Posterior vena cava (tissue), 2 donors: Measurements from ENCODE around the gene PGRMC2. TPM values are rescaled to one million over a fixed set of nuclear protein-coding genes. Genes with fewer than 3 reads are reported as not detected.

ENCODE experiments used
- DNase-seq: peaks from one replicate; pipeline ENCODE4 v3.0.0-alpha.2; 2020; ENCODE audit warnings: low spot score
- intact Hi-C, 2 donors: fragments of 100-400 bp; cut with DNase I; formaldehyde crosslinking; loops; one replicate each; pipeline versions ENCODE4 v1.14.1 to v1.14.2; 2022 to 2023
- total RNA-seq, 2 donors: library from RNA; stranded (reverse); fragmentation: NEBNext Ultra II Directional; extraction: Animal tissue kit (Norgen Biotek cat#: 25700); gene quantifications; one replicate each; pipeline ENCODE4 v1.2.1, GENCODE V29; 2021
- donor health status: DM: yes; HTN: yes; CAD: no.
- donor health status: DM: yes; HTN: yes; CAD: no.

Gene PGRMC2
- total RNA-seq, 2 donors from 2014 or later: 69.6 to 77.8 TPM

GRCh38 chr4:128232719-128233118 is 54.9 kb downstream of the PGRMC2 start:
- intact Hi-C loops: no loop called here
- DNase-seq: no peak

- no peak for DNase-seq
- intact Hi-C loops: no loop called here
Observed at GRCh38 chr4:128228845-128229795, 58.5 kb downstream of the PGRMC2 start.

GRCh38 chr4:128227991-128228571 is 59.5 kb downstream of the PGRMC2 start:
- DNase-seq: no peak
- intact Hi-C loops: no loop called here

DNA sequence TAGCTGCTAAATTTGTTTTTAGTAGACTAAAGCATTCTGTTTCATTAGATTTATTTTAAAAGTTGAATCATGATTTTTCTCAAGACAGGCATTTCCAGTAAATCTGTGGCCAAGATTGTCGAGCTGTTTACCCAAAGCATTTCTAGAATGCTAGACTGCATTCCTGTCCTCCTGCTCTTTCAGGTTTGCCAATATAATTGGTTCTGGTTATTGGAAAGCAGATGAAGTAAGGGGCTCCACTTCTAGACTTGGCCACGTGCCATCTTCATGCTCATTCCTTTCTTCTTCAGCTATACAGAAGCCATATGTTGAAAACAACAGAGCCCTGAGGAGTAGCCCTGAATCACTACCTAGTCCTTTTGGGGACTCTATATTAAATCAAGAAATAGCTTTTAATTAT is 62.5 kb downstream of the PGRMC2 start:
- DNase-seq: no peak

GRCh38 chr4:128221586-128221985 is 66.0 kb downstream of the PGRMC2 start:
- intact Hi-C loops: no loop called here
- DNase-seq: no peak

More for the DNA sequence above, 62.5 kb downstream of the PGRMC2 start:
- intact Hi-C loops: no loop called here

DNA sequence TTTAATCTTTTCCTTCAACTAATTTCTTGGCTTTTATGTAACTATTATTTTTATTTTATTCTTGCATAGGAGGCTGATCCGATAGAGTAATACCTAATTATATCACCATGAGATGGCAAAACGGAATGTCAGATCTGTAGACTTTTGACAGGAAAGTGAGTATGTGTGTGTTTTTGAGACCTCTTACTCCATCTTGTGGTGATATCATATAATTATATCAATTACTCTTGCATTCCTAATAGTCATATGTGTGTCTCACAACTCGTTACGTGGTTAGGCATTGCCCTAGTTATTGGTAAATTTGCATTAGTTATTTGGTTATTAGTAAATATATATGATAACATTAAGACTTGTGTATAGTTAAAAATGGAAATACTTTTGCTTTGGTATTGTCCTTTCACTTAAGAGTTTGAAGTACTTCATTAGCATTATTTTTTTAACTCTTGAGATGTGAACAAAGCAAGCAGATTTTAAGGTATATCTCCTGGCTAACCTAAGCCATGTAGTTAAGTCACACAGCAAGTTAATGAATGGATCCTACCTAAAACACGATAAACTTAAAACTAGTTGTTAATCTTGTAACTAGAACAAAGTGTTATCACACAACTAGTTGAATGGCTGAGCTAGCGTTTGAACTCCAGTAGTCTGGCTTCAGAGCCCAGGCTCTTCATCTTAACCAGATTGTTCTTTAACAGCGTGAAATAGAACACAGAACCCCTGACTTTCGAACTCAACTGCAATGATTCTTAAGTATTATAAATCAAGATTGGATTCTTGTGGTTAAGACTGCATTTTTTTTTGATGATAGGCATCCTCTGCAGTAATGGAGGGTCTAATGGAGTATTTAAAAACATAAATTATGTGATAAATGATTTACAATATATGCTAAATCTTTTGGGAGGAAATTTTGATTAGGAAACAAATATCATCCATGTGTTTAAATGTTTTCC is 67.1 kb downstream of the PGRMC2 start:
- intact Hi-C loops: no loop called here
- no peak for DNase-seq

Other genes starting within 250 kb of the PGRMC2 start
- 10 to 100 TPM; 17.9 to 25.8 TPM for gene LARP1B, start 226.5 kb downstream of the PGRMC2 start, total RNA-seq